HG02610 (cell line): Measurements from ENCODE around the gene DGKD.

Experiments used
- ATAC-seq: cut with Tn5 transposase; IDR thresholded peaks from one replicate; pipeline ENCODE4 v1.9.1; 2021; ENCODE audit warnings: mild to moderate bottlenecking, moderate library complexity; ENCODE audit not compliant: unreplicated experiment

Gene DGKD

GRCh38 chr2:233455006-233455405 is 100.7 kb downstream of the DGKD start:
- no peak for ATAC-seq

- ATAC-seq, result no peak
Measured at GRCh38 chr2:233455491-233455890, 101.2 kb downstream of the DGKD start.

GRCh38 chr2:233456111-233456510 is 101.8 kb downstream of the DGKD start:
- no peak for ATAC-seq

GRCh38 chr2:233456934-233457333 is 102.6 kb downstream of the DGKD start:
- no peak for ATAC-seq

GRCh38 chr2:233457356-233457755 is 103.1 kb downstream of the DGKD start:
- no peak for ATAC-seq

GRCh38 chr2:233458031-233458610 is 103.8 kb downstream of the DGKD start:
- no peak for ATAC-seq

- no peak for ATAC-seq
Measured at GRCh38 chr2:233458826-233459225, 104.5 kb downstream of the DGKD start.

GRCh38 chr2:233459426-233459825 is 105.1 kb downstream of the DGKD start:
- no peak for ATAC-seq

GRCh38 chr2:233460726-233461441 is 106.6 kb downstream of the DGKD start:
- ATAC-seq, result no peak

- ATAC-seq, result no peak
Measured at GRCh38 chr2:233461481-233461891, 107.2 kb downstream of the DGKD start.

- ATAC-seq, result no peak
Measured at GRCh38 chr2:233462202-233462785, 108.0 kb downstream of the DGKD start.

- ATAC-seq, result no peak
Measured at GRCh38 chr2:233462826-233463470, 108.7 kb downstream of the DGKD start.

GRCh38 chr2:233463586-233463985 is 109.3 kb downstream of the DGKD start:
- ATAC-seq, result no peak

- no peak for ATAC-seq
Measured at GRCh38 chr2:233464056-233464455, 109.8 kb downstream of the DGKD start.

GRCh38 chr2:233464531-233465240 is 110.4 kb downstream of the DGKD start:
- no peak for ATAC-seq

- ATAC-seq, result no peak
Measured at GRCh38 chr2:233466991-233467603, 112.8 kb downstream of the DGKD start.

- no peak for ATAC-seq
Measured at GRCh38 chr2:233468047-233468740, 113.9 kb downstream of the DGKD start.

- ATAC-seq, result no peak
Measured at GRCh38 chr2:233468741-233469110, 114.4 kb downstream of the DGKD start.

- ATAC-seq, result no peak
Measured at GRCh38 chr2:233469261-233470010, 115.1 kb downstream of the DGKD start.
